ENCODE measurements around the gene WDR70.
"Not testable (repeated sequence)": the region's sequence is repeated elsewhere in the genome, so short reads cannot be mapped to it uniquely, and the experiment has no call there.

The WDR70 gene

DNA sequence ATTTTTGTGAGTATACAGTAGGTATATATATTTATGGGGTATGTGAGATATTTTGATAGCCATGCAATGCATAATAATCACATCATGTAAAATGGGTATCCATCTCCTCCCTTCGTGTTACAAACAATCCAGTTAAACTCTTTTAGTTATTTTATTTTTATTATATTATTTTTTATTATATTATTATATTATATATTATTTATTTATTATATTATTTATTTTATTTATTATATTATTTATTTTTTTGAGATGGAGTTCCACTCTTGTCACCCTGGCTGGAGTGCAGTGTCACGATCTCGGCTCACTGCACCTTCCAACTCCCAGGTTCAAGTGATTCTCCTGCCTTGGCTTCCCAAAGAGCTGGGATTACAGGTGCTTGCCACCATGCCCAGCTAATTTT lies 138.6 kb downstream of the WDR70 start:
- DNase-seq (ENCODE audit: low read depth), result no peak

GRCh38 chr5:37518356-37518755 lies 139.2 kb downstream of the WDR70 start:
- not testable (repeated sequence) for DNase-seq (ENCODE audit: low read depth)

DNA sequence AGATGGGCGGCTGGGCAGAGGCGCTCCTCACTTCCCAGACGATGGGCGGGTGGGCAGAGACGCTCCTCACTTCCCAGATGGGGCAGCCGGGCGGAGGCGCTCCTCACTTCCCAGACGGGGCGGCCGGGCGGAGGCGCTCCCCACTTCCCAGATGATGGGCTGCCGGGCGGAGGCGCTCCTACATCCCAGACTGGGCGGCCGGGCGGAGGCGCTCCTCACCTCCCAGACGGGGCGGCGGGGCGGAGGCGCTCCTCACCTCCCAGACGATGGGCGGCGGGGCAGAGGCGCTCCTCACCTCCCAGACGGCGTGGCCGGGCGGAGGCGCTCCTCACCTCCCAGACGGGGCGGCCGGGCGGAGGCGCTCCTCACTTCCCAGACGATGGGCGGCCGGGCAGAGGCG lies 140.2 kb downstream of the WDR70 start:
- DNase-seq (ENCODE audit: low read depth), result no peak

GRCh38 chr5:37519807-37520206 lies 140.7 kb downstream of the WDR70 start:
- DNase-seq (ENCODE audit: low read depth), result no peak

GRCh38 chr5:37520811-37521210 lies 141.7 kb downstream of the WDR70 start:
- DNase-seq (ENCODE audit: low read depth), result no peak

- no peak for DNase-seq (ENCODE audit: low read depth)
Measured at GRCh38 chr5:37532976-37533740, 154.0 kb downstream of the WDR70 start.

DNA sequence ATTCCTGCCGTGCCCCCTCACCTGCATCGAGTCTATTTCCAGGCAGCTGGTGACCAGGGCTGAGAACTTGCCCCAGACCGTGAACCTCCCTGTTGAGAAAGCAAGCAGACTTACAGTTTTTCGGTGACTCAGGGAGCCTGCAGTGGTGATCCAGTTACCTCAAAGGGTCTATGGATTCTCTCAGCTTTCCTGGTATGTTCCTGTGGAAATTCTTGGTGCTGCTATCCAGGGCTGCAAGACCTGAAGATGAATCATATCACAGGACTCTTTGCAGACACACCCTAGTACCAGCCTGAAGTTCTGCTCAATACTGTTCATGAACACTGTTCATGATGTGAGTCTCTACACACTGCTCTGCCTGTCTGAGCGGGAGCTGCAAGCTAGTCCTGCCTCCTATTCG lies 154.7 kb downstream of the WDR70 start:
- no peak for DNase-seq (ENCODE audit: low read depth)

DNA sequence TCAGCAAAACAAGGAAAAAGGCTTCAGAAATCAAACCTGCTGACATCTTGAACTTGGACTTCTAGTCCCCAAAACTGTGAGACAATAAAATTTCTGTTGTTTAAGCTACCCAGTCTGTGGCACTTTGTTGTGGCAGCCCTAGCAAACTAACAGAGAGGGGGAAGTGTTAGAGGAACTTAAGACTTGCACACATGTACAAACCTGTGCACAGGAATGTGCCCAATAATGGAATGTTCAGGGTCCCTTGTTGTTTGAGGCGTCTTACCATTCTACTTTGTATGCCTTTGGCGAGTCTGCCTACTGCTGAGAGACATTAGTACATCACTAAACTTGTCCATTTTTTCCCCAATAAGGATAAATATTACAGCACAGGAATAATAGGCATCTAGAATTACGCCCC lies 160.3 kb downstream of the WDR70 start:
- DNase-seq (ENCODE audit: low read depth), result no peak

DNA sequence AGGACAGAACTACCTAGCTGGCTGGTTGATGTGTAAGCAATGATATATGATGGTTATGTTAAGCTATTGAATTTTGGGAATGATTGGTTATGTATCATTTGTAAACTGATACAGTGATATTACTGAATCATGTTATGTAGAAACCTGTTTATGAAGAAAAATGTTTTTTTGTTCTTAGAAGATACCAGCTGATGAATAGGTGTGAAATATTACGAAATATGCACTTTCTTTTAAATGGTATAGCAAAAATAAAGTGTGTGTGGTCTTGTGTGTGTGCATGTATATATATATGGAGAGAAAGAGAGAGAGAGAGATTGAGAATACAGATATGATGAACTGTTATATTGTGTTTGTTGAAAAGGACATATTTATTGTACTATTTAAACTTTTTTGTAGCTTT lies 164.1 kb downstream of the WDR70 start:
- DNase-seq (ENCODE audit: low read depth), result no peak

GRCh38 chr5:37549411-37549810 lies 170.3 kb downstream of the WDR70 start:
- DNase-seq (ENCODE audit: low read depth), result no peak

DNA sequence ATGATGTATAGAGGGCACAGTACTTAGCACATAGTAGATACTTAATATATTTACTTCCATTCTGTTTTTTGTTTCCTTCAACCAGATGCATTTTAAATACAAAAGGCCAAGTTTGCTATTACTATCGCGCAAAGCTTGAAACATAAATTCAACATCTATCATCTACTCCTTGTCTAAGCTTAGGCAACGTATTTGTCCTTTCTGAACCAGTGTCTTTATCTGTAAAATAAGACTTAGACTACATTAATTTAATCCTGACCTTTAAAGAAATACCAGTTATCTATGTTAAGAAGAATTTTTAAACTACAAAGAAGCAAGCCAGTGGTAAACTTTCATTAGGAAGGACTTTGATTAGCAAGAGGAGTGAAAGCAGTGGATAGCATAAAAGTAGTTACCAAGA lies 173.0 kb downstream of the WDR70 start:
- DNase-seq (ENCODE audit: low read depth), result no peak

DNA sequence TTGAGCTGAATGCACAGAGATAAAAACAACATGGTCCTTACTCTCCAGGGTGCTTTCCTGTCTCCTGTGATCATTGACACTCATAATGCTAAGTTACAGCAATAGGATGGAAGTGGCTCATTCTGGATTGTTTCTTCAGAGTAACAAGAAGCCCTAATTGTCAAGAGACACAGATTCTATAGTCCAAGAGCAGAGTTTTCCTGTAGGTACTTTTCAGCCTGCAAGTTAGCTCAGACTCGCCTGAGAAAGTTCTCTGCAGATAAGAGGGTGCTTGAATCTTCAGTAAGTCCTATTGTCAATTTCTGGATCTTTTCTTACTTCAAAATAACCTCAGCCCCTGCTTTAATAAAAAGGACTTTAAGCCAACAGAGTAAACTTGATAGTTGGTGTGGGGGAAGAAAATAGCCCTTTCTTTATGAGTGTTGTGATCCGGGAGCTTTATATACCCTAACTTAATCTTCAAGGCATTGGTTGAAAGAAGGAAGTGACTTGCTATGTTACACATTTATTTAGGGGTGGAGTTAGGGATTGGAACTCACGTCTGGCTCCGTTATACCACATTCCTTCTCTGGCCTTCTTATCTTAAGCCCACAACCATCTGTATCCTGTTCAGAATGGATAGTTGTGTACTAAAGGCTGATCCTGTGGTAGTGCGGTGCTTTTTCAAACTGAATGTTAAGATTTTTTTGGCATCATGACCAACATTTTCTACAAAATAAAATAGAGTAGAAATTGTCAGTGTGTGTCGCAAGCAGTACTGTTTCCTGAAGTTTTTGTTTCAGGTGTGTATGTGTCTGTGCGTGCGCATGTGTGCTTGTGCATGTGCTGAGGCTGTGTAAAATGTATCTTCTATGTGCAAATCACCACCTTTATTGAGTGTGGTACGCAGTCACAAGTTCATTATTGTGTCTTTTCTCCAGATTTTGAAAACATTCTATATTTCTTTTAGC lies 173.9 kb downstream of the WDR70 start:
- no peak for DNase-seq (ENCODE audit: low read depth)

GRCh38 chr5:37553720-37554404 lies 174.7 kb downstream of the WDR70 start:
- DNase-seq (ENCODE audit: low read depth), result no peak

DNA sequence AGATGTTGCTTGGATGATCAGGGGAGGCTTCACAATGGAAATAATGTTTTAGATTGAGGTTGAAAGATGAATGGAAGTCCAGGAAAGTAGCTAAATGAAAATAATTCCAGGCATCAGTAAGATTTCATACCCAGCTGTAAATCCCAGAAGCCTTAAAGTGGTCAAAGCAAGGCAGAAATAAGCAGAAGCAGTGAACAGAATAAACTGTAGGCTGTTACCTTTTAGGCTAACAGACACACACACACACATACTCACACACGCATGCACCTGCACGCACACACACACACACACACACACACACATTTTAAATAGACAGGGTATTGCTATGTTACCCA lies 175.3 kb downstream of the WDR70 start:
- DNase-seq (ENCODE audit: low read depth), result no peak

DNA sequence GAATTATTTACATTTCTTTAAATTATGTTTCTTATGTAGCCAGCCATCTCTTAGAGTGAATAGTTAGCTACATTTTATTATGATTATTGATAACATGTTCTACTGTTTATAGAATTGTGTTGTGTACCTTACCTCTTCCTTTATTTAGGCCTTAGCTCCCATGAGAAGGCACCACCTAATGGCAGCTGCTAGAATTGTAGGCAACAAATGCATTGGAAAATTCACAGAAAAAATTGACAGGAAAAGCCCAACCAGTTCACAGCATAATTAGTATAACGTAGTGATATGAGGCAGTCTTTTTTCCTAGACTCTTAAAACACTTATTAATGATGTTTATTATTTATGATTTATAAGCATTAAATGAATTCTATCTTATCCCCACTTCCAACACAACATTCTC lies 175.8 kb downstream of the WDR70 start:
- DNase-seq (ENCODE audit: low read depth), result peak; percentile 3

DNA sequence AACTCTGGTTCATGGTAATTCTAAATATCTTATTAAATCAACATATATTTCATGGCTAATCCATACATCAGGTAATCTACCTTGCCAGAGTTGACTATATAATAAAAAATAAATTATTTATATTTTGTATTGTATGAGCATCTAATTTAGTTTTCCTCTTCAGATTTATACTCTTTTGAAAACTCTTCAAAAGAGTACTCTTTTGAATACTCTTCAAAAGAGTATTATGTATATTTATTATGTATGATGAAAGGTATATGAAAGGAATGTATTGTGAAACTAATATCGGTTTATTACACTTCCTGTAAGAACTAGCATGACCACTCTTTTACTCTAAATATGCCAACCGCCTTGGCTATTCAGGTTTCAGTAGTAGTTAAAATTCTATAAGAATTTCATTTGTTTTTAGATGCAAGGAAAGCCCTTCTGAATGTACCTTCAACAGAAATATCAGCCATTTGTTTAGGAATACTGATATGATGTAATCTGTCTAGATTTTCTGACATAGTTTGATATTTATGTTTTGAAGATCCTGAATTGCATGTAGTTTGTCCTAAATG lies 178.7 kb downstream of the WDR70 start:
- DNase-seq (ENCODE audit: low read depth), result no peak

DNA sequence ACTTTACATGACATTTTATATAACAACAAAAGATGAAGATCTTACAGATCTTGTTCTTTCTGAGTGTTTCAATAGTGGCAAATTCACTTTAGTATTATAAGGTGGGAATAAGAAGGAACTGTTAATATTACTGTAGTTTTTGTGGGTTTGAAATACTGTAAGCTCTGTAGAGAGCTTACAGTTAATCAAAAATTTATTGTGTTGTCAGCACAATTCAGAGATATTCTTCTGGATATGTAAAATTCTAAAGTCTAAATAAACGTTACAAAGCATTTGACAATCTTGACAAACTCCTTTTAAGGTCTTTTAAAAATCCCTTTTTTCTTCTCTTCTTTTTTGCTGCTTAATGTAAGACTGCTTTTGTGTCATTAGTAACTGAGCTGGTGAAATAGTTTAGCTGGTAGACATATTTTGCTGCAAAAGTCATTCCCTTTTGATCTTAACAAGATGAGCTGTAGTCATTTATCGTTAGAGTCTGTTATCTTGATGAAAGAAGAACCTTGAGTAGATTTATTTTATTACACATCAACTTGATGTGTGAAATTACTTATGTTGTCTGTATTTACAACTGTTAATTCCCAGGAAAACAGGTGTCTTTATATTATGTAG lies 186.0 kb downstream of the WDR70 start:
- DNase-seq (ENCODE audit: low read depth), result no peak

DNA sequence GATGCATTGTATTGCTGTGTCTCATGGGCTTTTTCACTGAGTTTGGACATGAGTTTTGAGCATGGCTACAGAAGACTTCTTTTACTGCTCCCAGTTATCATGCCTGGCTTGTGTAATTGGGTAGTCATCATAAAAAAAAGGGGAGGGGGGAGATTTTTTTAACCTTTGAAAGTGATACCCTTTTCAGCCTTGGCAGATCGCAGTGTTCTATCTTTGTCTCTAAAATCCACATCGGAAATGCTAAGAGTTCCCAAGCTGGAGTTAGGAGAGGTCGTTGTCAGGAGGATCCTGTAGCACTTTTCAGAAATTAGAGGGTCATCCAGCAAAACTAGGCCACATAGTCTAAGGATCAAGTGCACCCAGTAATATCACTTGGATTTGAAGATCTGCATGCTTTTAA lies 188.4 kb downstream of the WDR70 start:
- DNase-seq (ENCODE audit: low read depth), result no peak

DNA sequence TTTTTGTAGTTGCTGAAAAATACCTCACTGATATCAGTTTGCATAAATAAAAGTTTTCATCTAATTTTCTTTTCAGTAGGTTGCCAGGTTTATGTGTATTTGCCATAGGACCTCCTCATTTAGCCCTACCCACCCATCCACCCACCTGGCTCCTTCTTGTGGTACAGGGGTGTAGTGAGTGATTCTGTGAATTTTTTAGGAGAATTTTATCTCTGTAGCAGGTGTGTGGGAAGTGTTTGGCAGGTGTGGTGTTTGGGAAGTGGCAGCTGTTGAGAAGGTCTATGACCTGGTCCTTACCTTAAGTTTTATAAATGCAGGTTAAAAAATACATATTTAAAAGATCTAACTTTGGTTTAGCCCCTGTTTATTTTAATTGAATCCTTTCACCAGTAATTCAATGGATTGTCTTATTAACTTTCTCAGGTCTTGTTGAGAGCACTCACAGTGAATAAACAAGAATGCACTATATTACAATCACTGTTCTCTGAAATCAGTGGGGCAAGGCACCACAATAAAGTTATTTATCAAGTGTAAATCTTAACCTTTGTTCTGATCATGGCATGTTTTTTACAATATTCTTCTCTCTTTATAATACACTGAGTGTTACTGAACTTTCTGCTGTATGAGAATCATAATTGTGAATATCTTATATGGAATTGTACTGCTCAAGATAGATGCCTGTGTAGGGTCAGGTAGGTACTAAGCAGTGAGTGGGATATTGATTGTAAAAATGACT lies 189.1 kb downstream of the WDR70 start:
- DNase-seq (ENCODE audit: low read depth), result no peak

- no peak for DNase-seq (ENCODE audit: low read depth)
Measured at GRCh38 chr5:37568893-37569292, 189.8 kb downstream of the WDR70 start.

- no peak for DNase-seq (ENCODE audit: low read depth)
Measured at GRCh38 chr5:37569466-37569865, 190.3 kb downstream of the WDR70 start.
